GM19397 (cell line): ENCODE data around the gene TGM6.
A peak's percentile ranks its signal among the peaks of the same experiment; 100 is the strongest.

Experiments
- ATAC-seq: cut with Tn5 transposase; IDR thresholded peaks from one replicate; pipeline ENCODE4 v1.9.1; 2021; ENCODE audit warnings: mild to moderate bottlenecking, moderate library complexity; ENCODE audit not compliant: unreplicated experiment

TGM6 gene

GRCh38 chr20:2451939-2452732 is 71.4 kb downstream of the TGM6 start:
- no peak for ATAC-seq

GRCh38 chr20:2453792-2454191 is 73.1 kb downstream of the TGM6 start:
- no peak for ATAC-seq

GRCh38 chr20:2455771-2456497 is 75.2 kb downstream of the TGM6 start:
- ATAC-seq, result no peak

GRCh38 chr20:2458919-2459499 is 78.3 kb downstream of the TGM6 start:
- ATAC-seq, result no peak

GRCh38 chr20:2459981-2460751 is 79.5 kb downstream of the TGM6 start:
- ATAC-seq, result no peak

GRCh38 chr20:2460752-2461424 is 80.2 kb downstream of the TGM6 start:
- no peak for ATAC-seq

GRCh38 chr20:2462484-2462883 is 81.8 kb downstream of the TGM6 start:
- no peak for ATAC-seq

GRCh38 chr20:2463616-2464365 is 83.1 kb downstream of the TGM6 start:
- ATAC-seq, result no peak

GRCh38 chr20:2465100-2465499 is 84.4 kb downstream of the TGM6 start:
- no peak for ATAC-seq

GRCh38 chr20:2467412-2467811 is 86.7 kb downstream of the TGM6 start:
- no peak for ATAC-seq

GRCh38 chr20:2468581-2469407 is 88.1 kb downstream of the TGM6 start:
- ATAC-seq, result no peak

- ATAC-seq, result peak; percentile 32
Observed at GRCh38 chr20:2469991-2470422, 89.3 kb downstream of the TGM6 start.

GRCh38 chr20:2470423-2471193 is 89.9 kb downstream of the TGM6 start, which contains the start of gene SNRPB:
Gene SNRPB, minus strand, starts transcription at chr20:2470789. Its CDS starts 99 bp downstream, at chr20:2470690.
- ATAC-seq, result peak; percentile 93

- no peak for ATAC-seq
Observed at GRCh38 chr20:2473516-2473915, 92.8 kb downstream of the TGM6 start.

- ATAC-seq, result no peak
Observed at GRCh38 chr20:2475850-2476741, 95.4 kb downstream of the TGM6 start.

GRCh38 chr20:2476742-2477615 is 96.3 kb downstream of the TGM6 start:
- no peak for ATAC-seq
